Chondrocyte (in vitro differentiated cells): ENCODE data around the gene LRMDA. TPM values are rescaled to one million over a fixed set of nuclear protein-coding genes. Genes with fewer than 3 reads are reported as not detected.

ENCODE experiments used
- DNase-seq: peaks from one replicate; pipeline ENCODE4 v3.0.0; 2021; ENCODE audit warnings: mixed read lengths, low spot score
- H3K27ac Mint-ChIP-seq: one replicate; pipeline ENCODE4 v1.8.0; 2021; ENCODE audit warnings: mild to moderate bottlenecking, moderate library complexity, mixed read lengths; ENCODE audit not compliant: unreplicated experiment
- H3K27me3 Mint-ChIP-seq: 2 replicates; pipeline ENCODE4 v1.8.0; 2021; ENCODE audit warnings: low read depth, mixed read lengths
- H3K36me3 Mint-ChIP-seq: 2 replicates; pipeline ENCODE4 v1.8.0; 2021; ENCODE audit warnings: low read depth, mixed read lengths
- H3K4me1 Mint-ChIP-seq: 2 replicates; pipeline ENCODE4 v1.8.0; 2021; ENCODE audit warnings: low read depth, mild to moderate bottlenecking, mixed read lengths
- H3K4me3 Mint-ChIP-seq: one replicate; pipeline ENCODE4 v1.8.0; 2021; ENCODE audit warnings: mild to moderate bottlenecking, moderate library complexity, mixed read lengths; ENCODE audit not compliant: unreplicated experiment
- H3K9me3 Mint-ChIP-seq: 2 replicates; pipeline ENCODE4 v1.8.0; 2021; ENCODE audit warnings: low read depth, mixed read lengths
- total RNA-seq: library from RNA; stranded (reverse); gene quantifications from 3 replicates; pipeline ENCODE4 v1.2.1, GENCODE V29; 2021
- TF ChIP-seq, protein P1 (sequence below): fragments of 200-600 bp; sonication (generic); IDR thresholded peaks from 2 replicates; pipeline ENCODE4 v1.5.0; 2021; ENCODE audit warnings: antibody characterized with exemption, mild to moderate bottlenecking, moderate library complexity

LRMDA gene
- total RNA-seq, 1 donor from 2014 or later = 2.8 TPM

DNA sequence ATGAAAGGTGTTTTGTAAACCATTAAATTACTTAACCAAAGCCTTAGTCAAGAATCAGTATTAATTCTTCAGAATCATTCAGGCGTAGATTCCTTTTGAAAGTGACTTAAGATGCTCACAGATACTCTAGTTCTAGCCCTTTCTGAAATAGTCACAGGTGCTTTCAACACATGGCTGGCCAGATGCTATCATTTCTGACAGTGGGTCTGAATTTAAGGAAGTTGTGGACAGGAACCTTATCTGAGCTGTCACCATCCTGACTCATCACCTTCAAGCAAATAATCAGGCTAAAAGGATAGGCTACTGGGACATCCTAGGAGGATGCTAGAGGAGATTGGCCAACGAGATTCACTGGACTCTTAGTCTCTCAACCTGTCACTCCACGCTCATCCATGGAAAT is 501.5 kb downstream of the LRMDA start:
- Mint-ChIP-seq H3K4me3 (no peak overlapping the region), H3K27me3 (peaks cover 44% of the 10 kb centered on the region), H3K27ac (no peak overlapping the region), H3K4me1 (no peaks in the 10 kb centered on the region), H3K9me3 (no peaks in the 10 kb centered on the region), H3K36me3 (peaks cover 2% of the 10 kb centered on the region)
- no peak for DNase-seq
- TF ChIP-seq, protein P1, sequence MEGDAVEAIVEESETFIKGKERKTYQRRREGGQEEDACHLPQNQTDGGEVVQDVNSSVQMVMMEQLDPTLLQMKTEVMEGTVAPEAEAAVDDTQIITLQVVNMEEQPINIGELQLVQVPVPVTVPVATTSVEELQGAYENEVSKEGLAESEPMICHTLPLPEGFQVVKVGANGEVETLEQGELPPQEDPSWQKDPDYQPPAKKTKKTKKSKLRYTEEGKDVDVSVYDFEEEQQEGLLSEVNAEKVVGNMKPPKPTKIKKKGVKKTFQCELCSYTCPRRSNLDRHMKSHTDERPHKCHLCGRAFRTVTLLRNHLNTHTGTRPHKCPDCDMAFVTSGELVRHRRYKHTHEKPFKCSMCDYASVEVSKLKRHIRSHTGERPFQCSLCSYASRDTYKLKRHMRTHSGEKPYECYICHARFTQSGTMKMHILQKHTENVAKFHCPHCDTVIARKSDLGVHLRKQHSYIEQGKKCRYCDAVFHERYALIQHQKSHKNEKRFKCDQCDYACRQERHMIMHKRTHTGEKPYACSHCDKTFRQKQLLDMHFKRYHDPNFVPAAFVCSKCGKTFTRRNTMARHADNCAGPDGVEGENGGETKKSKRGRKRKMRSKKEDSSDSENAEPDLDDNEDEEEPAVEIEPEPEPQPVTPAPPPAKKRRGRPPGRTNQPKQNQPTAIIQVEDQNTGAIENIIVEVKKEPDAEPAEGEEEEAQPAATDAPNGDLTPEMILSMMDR = no peak

DNA sequence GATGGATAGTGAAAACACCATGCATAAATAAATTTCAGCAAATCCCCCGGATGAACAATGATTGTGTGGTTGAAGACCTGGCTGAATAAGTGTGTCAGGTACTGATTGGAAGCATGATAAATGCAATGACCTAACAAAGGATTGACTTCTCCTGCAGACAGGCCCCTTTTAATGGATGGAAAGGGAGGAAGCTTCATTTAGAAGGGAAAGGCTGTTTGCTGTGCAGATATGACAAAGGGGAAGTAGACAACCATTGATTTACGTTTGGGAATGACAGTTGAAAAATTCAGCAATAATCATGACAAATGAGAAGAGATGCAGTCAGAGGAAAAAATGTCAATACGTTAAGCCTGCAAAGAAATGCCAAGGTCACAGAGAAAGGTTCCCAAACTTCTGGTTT is 503.8 kb downstream of the LRMDA start:
- H3K27me3 Mint-ChIP-seq = peaks cover 54% of the 10 kb centered on the region

DNA sequence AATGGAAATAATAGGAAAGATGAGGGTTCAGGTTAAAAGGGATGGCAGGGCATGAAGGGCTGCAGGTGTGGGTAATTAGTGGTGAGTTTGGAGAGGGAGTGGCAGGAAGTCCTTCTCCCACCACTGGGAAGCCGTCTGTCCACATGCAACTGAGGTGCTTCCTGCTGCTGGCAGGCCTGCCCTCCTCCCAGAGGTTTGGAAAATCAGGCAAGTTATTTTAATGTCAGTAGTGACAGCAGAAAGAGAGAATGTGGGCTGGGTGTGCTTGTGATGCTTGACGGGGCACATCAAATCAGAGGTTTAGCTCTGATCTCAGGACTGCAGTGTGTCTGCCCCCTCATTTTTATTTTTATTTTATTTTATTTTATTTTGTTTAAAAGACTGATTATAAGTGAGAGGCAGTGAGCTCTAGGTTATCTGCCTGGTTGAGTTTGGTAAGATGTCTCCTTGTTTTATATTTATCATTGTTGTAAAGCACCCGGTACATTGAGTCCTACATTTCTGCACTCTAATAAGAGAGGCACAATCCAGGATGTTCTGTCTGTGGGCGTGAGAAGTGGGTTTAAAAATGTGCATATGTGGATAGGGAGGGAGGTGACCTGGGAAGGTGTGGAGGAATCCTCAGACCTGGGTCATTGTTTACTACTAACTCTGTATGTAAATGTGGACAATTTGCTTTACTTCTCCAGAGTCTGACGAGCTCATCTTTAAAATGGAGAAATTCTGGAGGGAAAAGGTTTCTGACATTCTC is 504.4 kb downstream of the LRMDA start:
- H3K4me3 Mint-ChIP-seq = no peak overlapping the region
- DNase-seq = no peak
- H3K27ac Mint-ChIP-seq = no peak overlapping the region
- peaks cover 53% of the 10 kb centered on the region for H3K27me3 Mint-ChIP-seq
- peaks cover 2% of the 10 kb centered on the region for H3K36me3 Mint-ChIP-seq
- no peaks in the 10 kb centered on the region for H3K4me1 Mint-ChIP-seq
- TF ChIP-seq, protein P1 = no peak
- no peaks in the 10 kb centered on the region for H3K9me3 Mint-ChIP-seq

More for the DNA sequence above, 503.8 kb downstream of the LRMDA start:
- no peak overlapping the region for H3K4me3 Mint-ChIP-seq
- no peaks in the 10 kb centered on the region for H3K4me1 Mint-ChIP-seq
- H3K27ac Mint-ChIP-seq = no peak overlapping the region
- no peak for DNase-seq
- peaks cover 2% of the 10 kb centered on the region for H3K36me3 Mint-ChIP-seq
- no peaks in the 10 kb centered on the region for H3K9me3 Mint-ChIP-seq
- TF ChIP-seq, protein P1 = no peak

DNA sequence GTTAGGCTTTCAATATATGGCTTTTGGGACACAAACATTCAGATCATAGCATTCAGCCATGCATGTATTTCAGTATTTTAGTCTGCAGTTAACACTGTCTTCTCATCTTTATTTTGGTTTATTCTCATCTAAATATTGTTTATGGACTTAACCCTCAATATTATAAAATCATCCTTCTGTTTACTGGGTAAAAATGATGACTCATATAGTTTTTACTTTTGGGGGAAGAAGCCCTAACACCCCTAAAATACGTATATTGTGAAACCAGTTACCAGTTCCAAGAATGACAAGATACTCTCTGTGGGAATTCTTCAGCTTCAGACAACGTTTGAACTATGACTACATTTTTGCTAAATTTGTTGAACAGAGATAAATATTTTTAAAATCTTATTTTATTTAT is 505.4 kb downstream of the LRMDA start:
- Mint-ChIP-seq H3K4me1 (no peaks in the 10 kb centered on the region), H3K27me3 (peaks cover 49% of the 10 kb centered on the region), H3K36me3 (peaks cover 2% of the 10 kb centered on the region), H3K27ac (no peak overlapping the region), H3K4me3 (no peak overlapping the region), H3K9me3 (no peaks in the 10 kb centered on the region)
- DNase-seq = no peak
- TF ChIP-seq, protein P1 = no peak

DNA sequence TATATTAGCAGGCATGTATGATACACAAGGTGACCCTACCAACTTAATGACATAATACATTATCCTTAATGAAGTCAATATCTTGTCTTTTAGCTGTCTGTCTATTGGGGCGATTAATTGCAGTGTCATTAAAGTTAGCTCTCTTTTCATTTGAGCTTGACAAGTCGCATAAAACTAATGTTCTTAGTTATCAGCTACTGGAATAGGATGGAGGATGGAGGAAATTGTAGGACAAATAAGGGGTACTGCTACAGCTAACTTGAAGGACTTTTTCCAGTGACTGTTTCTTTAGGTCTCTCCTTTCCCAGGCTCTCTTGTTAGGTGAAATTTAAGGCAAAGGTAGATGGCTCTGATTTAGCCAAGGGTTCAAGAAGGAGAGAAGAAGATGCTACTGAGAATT is 506.4 kb downstream of the LRMDA start:
- Mint-ChIP-seq H3K27me3 (peaks cover 46% of the 10 kb centered on the region), H3K27ac (no peak overlapping the region), H3K9me3 (no peaks in the 10 kb centered on the region), H3K4me3 (no peak overlapping the region), H3K4me1 (no peaks in the 10 kb centered on the region), H3K36me3 (peaks cover 2% of the 10 kb centered on the region)
- no peak for DNase-seq
- TF ChIP-seq, protein P1 = no peak
